ENCODE data around the gene CENPU.

Gene CENPU

DNA sequence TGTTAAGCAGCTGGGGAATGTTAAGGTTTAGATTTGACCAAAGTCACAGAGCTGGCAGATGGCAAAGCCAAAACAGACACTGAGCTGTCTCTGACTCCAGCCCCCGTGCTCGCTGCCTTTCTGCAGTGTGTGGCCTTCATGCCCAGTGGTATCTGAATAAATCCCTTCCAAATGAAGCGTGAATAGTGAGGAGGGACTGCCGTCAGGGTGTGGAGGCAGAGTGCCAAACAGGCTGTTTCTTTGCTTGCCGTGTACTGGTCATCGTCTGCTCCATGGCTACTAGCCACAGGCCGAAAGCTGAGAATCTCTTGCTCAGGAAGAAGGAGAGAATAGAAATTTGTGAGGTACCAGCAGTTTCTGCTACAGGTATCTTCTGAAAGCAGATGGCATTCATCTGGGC is 64.6 kb downstream of the CENPU start:
- H3K4me3 ChIP-seq (ENCODE audit: low read depth, low read length), result peak overlapping the region; percentile 19
- H3K36me3 ChIP-seq (ENCODE audit: control insufficient read depth, insufficient read depth, low read length), result no peaks in the 10 kb centered on the region
- no peak overlapping the region for H2AFZ ChIP-seq
- no peaks in the 10 kb centered on the region for H3K79me2 ChIP-seq
- H3K27me3 ChIP-seq (ENCODE audit: control insufficient read depth, insufficient read depth, low read length), result no peaks in the 10 kb centered on the region
- no peak overlapping the region for H3K27ac ChIP-seq
- TF ChIP-seq, protein P1, sequence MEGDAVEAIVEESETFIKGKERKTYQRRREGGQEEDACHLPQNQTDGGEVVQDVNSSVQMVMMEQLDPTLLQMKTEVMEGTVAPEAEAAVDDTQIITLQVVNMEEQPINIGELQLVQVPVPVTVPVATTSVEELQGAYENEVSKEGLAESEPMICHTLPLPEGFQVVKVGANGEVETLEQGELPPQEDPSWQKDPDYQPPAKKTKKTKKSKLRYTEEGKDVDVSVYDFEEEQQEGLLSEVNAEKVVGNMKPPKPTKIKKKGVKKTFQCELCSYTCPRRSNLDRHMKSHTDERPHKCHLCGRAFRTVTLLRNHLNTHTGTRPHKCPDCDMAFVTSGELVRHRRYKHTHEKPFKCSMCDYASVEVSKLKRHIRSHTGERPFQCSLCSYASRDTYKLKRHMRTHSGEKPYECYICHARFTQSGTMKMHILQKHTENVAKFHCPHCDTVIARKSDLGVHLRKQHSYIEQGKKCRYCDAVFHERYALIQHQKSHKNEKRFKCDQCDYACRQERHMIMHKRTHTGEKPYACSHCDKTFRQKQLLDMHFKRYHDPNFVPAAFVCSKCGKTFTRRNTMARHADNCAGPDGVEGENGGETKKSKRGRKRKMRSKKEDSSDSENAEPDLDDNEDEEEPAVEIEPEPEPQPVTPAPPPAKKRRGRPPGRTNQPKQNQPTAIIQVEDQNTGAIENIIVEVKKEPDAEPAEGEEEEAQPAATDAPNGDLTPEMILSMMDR (IDR thresholded peaks at IDR 0.05), result no peak
- peak overlapping the region; percentile 45 for H3K4me2 ChIP-seq (ENCODE audit: low read length)
- no peaks in the 10 kb centered on the region for H3K9me3 ChIP-seq (ENCODE audit: control insufficient read depth, low read length)
- no peak overlapping the region for H3K9ac ChIP-seq
- peaks cover 6% of the 10 kb centered on the region for H3K4me1 ChIP-seq

- Histone ChIP-seq H3K36me3 (ENCODE audit: control insufficient read depth, insufficient read depth, low read length) (no peaks in the 10 kb centered on the region), H3K27ac (no peak overlapping the region), H2AFZ (no peak overlapping the region), H3K27me3 (ENCODE audit: control insufficient read depth, insufficient read depth, low read length) (no peaks in the 10 kb centered on the region), H3K4me3 (ENCODE audit: low read depth, low read length) (no peak overlapping the region), H3K9me3 (ENCODE audit: control insufficient read depth, low read length) (no peaks in the 10 kb centered on the region), H3K79me2 (no peaks in the 10 kb centered on the region), H3K4me2 (ENCODE audit: low read length) (peak overlapping the region; percentile 45), H3K4me1 (peaks cover 6% of the 10 kb centered on the region), H3K9ac (no peak overlapping the region)
- TF ChIP-seq, protein P1 (IDR thresholded peaks at IDR 0.05), result no peak
Measured at GRCh38 chr4:184668511-184669114, 65.3 kb downstream of the CENPU start.

DNA sequence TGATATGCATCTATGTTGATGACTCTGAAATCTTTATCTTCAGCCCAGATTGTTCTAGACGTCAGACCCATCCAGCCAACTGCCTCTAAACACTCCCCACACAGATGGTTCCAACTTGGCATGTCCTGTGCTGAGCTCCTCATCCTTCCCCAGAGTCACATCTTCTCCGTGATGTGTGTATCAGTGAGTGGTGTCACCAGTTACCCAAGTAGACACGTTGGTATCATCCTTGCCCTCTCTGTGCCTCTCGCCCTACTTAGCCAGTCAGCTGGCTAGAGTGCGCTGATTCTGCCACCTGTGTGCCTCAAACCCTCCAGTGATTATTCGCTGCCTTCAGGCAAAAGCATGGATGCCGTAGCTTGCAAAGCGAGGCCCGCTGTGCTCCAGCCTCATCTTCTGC is 65.8 kb downstream of the CENPU start:
- H2AFZ ChIP-seq, result no peak overlapping the region
- TF ChIP-seq, protein P1 (IDR thresholded peaks at IDR 0.05), result no peak
- no peaks in the 10 kb centered on the region for H3K27me3 ChIP-seq (ENCODE audit: control insufficient read depth, insufficient read depth, low read length)
- H3K4me3 ChIP-seq (ENCODE audit: low read depth, low read length), result no peak overlapping the region
- H3K27ac ChIP-seq, result no peak overlapping the region
- H3K4me1 ChIP-seq, result peaks cover 6% of the 10 kb centered on the region
- H3K36me3 ChIP-seq (ENCODE audit: control insufficient read depth, insufficient read depth, low read length), result no peaks in the 10 kb centered on the region
- H3K4me2 ChIP-seq (ENCODE audit: low read length), result no peak overlapping the region
- H3K9ac ChIP-seq, result no peak overlapping the region
- H3K79me2 ChIP-seq, result no peaks in the 10 kb centered on the region
- no peaks in the 10 kb centered on the region for H3K9me3 ChIP-seq (ENCODE audit: control insufficient read depth, low read length)

- H3K27me3 ChIP-seq (ENCODE audit: control insufficient read depth, insufficient read depth, low read length), result no peaks in the 10 kb centered on the region
Measured at GRCh38 chr4:184666670-184667069, 67.2 kb downstream of the CENPU start.

More at GRCh38 chr4:184666670-184667069, 67.2 kb downstream of the CENPU start:
- Histone ChIP-seq H3K9ac (no peak overlapping the region), H2AFZ (no peak overlapping the region), H3K36me3 (ENCODE audit: control insufficient read depth, insufficient read depth, low read length) (no peaks in the 10 kb centered on the region), H3K4me2 (ENCODE audit: low read length) (no peak overlapping the region), H3K4me3 (ENCODE audit: low read depth, low read length) (no peak overlapping the region), H3K4me1 (peaks cover 6% of the 10 kb centered on the region), H3K9me3 (ENCODE audit: control insufficient read depth, low read length) (no peaks in the 10 kb centered on the region), H3K27ac (no peak overlapping the region), H3K79me2 (no peaks in the 10 kb centered on the region)
- TF ChIP-seq, protein P1 (IDR thresholded peaks at IDR 0.05), result no peak

Measured in parathyroid adenoma (tissue), 2 donors.